ENCODE results near the gene CFAP99.

Gene CFAP99

DNA sequence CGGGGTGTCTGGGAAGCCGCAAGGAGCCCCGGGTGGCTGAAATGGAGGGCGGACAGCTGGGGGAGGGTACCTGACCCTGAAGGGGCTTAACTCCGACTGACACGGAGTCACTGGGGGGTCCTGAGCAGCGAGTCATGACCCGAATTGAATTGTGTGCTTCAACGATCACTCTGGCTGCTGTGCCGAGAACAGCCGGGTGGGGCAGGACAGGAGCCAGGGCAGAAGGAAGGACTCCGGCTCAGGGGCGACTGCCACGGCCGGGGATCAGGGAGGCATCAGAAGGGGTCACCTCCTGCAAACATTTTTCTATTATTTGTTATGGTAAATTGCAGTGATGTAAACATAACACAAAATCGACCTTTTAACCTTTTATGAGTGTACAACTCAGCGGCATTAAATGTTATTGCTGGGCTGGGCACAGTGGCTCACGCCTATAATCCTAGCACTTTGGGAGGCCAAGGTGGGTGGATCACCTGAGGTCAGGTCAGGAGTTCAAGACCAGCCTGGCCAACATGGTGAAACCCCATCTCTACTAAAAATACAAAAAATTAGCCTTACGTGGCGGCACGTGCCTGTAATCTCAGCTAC is 21.9 kb upstream of the CFAP99 start:
- CTCF ChIA-PET = no interaction called here
- POLR2A ChIA-PET (ENCODE audit: low non-redundant PET) = no interaction called here
- no peak overlapping the region for H3K27ac ChIP-seq
- DNase-seq (ENCODE audit: low spot score) = no peak
- TF ChIP-seq, protein P1, sequence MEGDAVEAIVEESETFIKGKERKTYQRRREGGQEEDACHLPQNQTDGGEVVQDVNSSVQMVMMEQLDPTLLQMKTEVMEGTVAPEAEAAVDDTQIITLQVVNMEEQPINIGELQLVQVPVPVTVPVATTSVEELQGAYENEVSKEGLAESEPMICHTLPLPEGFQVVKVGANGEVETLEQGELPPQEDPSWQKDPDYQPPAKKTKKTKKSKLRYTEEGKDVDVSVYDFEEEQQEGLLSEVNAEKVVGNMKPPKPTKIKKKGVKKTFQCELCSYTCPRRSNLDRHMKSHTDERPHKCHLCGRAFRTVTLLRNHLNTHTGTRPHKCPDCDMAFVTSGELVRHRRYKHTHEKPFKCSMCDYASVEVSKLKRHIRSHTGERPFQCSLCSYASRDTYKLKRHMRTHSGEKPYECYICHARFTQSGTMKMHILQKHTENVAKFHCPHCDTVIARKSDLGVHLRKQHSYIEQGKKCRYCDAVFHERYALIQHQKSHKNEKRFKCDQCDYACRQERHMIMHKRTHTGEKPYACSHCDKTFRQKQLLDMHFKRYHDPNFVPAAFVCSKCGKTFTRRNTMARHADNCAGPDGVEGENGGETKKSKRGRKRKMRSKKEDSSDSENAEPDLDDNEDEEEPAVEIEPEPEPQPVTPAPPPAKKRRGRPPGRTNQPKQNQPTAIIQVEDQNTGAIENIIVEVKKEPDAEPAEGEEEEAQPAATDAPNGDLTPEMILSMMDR (conservative IDR thresholded peaks at IDR 0.05; ENCODE audit: low read depth) = no peak

- H3K27ac ChIP-seq = no peak overlapping the region
- TF ChIP-seq, protein P1 (conservative IDR thresholded peaks at IDR 0.05; ENCODE audit: low read depth) = no peak
- CTCF ChIA-PET = no interaction called here
- POLR2A ChIA-PET (ENCODE audit: low non-redundant PET) = no interaction called here
- DNase-seq (ENCODE audit: low spot score) = no peak
Observed at GRCh38 chr4:2397596-2398379, 21.0 kb upstream of the CFAP99 start.

GRCh38 chr4:2399216-2399615 is 19.5 kb upstream of the CFAP99 start:
- POLR2A ChIA-PET (ENCODE audit: low non-redundant PET) = no interaction called here
- DNase-seq (ENCODE audit: low spot score) = no peak
- no peak overlapping the region for H3K27ac ChIP-seq
- TF ChIP-seq, protein P1 (conservative IDR thresholded peaks at IDR 0.05; ENCODE audit: low read depth) = no peak
- CTCF ChIA-PET = interaction anchor here (0.6 kb wide), 1 partner anchor 358 kb away, joined by 3 read pairs; no protein-coding TSS in a partner anchor

DNA sequence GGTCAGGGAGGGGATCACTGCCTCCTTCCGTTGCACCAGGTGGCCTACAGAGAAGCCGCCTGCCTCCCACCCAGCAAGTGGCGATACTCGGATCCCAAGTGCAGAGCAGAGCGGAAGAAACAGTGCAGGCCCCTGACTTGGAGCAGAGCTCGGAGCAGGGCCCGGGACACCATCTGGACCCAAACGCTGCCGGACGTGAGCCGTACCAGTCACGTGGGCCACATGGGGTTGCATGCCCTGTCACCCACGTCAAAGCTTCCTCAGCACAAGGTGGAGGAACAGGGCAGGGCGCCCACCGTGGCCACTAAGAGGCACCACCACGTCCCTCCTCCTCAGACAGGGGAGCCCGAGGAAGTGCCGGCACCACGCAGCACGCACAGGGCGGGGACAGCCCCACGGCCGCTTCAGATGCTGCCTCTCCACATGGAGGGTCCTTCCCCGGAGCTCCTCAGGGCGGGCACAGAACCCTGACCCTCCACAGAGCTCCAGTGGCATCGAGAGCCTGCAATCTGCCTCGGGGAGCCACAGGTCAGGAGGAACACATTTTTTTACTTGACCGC is 19.0 kb upstream of the CFAP99 start:
- POLR2A ChIA-PET (ENCODE audit: low non-redundant PET) = no interaction called here
- DNase-seq (ENCODE audit: low spot score) = no peak
- H3K27ac ChIP-seq = no peak overlapping the region
- TF ChIP-seq, protein P1 (conservative IDR thresholded peaks at IDR 0.05; ENCODE audit: low read depth) = no peak
- CTCF ChIA-PET = no interaction called here

- CTCF ChIA-PET = no interaction called here
- TF ChIP-seq, protein P1 (conservative IDR thresholded peaks at IDR 0.05; ENCODE audit: low read depth) = no peak
- H3K27ac ChIP-seq = no peak overlapping the region
- no peak for DNase-seq (ENCODE audit: low spot score)
- POLR2A ChIA-PET (ENCODE audit: low non-redundant PET) = no interaction called here
Observed at GRCh38 chr4:2400841-2401609, 17.7 kb upstream of the CFAP99 start.

DNA sequence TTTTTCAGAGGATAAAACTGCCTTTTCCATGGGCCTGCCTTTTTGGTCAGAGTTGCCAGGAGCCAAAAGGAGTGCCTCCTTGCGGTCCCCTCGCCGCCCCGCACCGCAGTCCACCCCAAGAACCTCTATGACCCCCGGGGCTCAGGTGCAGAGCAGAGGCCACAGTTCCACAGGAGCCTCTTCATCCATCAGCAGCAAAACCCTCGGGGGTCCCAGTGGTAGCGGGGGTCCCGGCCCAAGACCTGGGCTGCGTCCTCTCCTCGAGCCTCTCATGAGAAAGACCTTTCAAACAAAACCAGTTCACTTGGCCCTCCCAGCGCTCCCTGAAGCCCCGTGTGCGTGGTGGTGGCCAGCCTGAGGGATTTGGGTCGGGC is 17.2 kb upstream of the CFAP99 start:
- no peak for DNase-seq (ENCODE audit: low spot score)
- TF ChIP-seq, protein P1 (conservative IDR thresholded peaks at IDR 0.05; ENCODE audit: low read depth) = no peak
- H3K27ac ChIP-seq = no peak overlapping the region
- ChIA-PET CTCF (interaction anchor here (0.6 kb wide), 1 partner anchor 9 kb away, joined by 3 read pairs; no protein-coding TSS in a partner anchor), POLR2A (ENCODE audit: low non-redundant PET) (no interaction called here)

Data from RWPE1 (cell line).